HG03045 (cell line): ENCODE data around the gene NGEF.
"Not testable (repeated sequence)": the region's sequence is repeated elsewhere in the genome, so short reads cannot be mapped to it uniquely, and the experiment has no call there.

Experiments used
- ATAC-seq: cut with Tn5 transposase; IDR thresholded peaks from one replicate; pipeline ENCODE4 v1.9.1; 2021; ENCODE audit warnings: mild to moderate bottlenecking, moderate library complexity; ENCODE audit not compliant: unreplicated experiment

The NGEF gene

DNA sequence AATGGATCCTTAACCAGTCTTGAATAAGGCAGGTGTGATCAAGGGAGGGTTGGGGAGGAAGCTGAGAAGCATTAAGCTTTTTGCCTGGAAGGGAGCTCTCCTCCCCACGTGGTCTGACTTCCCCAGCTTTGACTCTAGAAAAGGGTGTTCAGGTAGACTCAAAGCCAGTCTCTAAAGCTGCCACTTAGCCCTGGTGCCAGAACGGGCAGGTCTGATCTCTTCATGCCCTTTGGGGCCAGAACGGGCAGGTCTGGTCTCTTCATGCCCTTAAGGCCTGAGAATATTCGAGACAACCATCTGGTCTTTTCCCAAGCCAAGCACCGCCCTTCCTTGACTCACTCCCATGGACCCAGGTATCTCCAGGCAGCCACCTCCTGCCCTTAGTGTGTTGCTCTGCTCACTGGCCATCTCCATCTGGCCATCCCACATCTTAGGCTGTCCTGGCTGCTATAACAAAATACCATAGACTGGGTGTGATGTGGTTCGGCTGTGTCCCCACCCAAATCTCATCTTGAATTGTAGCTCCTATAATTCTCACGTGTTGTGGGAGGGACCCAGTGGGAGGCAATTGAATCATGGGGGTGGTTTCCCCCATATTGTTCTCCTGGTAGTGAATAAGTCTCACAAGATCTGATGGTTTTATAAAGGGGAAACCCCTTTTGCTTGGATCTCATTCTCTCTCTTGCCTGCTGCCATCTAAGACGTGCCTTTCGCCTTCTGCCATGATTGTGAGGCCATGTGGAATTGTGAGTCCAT is 83.6 kb downstream of the NGEF start:
- ATAC-seq, result no peak

DNA sequence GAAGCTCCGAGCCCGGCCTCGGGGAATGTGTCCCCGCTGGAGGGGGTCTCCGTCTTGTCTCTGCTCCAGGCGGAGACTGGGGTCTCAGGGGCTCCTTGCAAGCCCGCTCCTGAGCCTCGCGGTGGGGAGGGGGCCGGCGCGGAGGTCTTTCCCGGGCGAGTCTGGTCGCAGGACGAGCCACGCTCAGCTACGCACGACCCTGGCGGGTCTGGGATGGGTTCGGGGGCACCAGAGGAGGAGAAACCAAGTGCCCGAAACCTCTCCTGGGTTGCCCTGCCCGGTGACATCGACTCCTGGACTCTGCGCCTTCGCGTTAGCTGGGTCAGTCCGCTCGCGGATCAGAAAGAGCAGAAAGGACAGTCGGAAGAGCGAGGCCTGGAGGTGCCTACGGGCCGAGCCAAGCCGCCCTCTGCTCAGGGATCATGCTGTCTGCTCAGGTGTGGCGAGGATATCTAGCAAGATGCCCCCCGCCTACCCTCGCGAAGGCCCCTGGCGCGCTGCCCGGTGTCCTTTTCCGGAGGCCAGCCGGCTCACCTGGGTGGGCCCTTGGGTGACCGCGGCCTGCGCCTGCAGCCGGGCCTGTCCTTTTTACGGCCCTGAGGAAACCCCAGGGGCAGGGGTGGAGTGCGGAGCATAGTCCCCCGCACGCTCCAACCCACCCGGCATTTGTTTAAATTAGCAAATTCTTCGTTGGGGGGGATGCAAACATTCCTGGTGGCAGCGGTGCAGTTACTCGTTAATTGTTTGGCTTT is 84.3 kb downstream of the NGEF start:
- no peak for ATAC-seq

DNA sequence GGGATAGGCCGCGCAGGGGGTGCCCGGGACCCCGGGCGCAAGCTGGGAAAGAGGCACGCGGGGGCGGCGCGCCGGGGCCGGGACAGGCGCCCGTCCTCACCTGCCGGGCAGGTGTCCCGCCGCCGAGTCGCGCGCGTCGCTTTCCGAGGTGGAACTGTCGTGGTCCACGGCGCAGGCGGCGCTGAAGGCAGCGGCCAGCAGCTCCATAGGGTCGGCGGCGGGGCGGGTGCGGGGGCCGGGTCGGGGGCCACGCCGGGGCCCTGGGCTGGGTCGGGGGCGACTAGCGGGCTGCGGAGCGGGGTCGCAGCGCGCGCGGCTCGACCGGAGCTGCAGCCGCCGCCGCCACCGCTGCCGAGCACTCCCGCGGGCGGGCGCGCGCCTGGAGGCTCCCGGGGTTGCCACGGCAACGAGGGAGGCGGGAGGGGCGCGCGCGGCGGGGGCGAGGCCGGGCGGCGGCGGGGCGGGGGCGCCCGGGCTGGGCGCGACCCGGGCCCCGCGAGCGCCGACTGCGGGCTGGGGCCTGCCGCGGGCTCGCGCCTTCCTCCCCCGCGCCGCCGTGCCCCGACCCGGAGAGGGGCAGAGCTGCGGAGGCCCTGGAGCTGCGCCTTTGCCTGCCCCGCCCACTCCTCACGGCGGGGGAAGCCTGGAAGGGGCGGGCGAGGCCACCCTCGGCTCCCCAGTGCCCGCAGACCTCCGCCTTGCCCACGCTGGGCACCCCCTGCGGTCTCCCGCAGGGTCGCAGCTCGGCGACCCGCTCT is 85.1 kb downstream of the NGEF start:
- ATAC-seq, result no peak

DNA sequence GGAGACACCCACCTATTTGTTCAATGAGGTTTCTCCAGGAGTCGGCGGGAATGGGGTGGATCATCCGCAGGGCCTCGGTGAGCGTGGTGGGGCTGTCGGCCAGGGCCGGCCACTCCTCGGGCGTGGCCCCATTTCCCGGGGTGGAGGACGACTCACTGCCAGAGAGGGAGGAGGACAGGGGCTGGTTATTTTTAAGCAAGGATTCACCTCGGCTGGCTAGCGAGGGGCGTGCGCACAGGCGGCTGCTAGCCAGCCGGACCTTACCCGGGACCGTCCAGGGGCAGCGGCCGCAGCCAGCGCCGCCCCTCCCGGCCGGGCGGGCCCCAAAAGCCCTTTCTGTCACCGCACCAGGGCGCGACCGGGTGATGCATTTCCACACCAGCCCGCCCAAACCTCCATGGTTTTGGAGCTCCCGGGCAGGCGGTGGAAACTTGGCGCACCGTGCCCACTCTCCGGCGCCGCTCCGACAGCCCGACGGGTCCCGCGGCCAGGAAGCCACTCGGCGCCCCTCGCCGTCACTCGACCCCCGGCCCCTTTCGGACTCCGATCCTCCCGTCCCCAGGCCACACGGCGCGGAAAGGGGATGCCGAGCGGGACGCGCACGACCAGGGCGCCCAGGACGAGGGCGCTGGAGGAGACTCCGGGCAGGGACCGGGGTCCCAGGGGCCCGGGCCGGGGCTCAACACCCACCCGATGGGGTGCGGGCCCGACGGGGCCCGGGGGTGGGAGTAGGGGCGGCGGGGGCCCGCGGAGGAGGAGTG is 85.8 kb downstream of the NGEF start:
- ATAC-seq, result no peak

DNA sequence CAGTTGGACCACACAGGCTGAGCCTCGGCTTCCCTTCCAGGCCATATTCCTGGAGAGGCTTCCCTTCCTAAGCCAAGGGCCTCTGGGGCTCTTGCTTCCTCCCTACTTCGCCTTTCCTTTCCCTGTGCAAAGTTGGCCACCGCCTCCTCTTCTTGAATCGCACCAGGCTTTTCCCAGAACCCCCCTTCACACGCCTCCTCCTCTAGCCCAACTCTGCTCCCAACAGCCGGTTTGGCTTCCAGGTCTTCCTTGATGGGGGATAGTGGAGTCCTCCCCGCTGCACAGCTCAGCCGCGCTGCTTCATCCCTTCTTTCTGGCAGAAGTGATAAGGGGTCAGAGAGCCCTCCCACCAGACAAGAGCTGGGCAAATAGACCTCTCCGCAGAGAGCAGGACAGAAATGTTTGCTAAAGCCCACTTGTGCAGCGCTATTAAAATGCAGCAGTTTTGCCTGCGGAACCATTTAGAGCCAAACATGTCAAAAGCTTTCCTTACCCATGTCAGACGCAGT is 86.6 kb downstream of the NGEF start:
- ATAC-seq, result no peak

DNA sequence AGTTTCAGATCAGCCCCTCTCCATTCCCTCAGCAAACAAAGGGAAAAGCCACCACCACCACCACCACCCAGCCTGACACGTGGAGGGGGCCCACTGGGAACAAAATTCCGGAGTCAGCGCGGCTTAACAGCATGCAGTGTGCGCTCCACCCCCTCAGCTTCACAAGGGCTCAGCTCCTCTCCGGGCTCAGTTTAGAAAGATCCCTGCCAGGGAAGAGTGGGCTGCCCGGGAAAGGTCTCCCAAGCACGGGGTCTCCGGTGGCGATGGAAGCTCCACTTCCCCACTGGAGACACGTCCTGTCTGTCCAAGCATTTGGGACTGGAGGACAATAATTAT is 87.3 kb downstream of the NGEF start:
- ATAC-seq, result no peak

DNA sequence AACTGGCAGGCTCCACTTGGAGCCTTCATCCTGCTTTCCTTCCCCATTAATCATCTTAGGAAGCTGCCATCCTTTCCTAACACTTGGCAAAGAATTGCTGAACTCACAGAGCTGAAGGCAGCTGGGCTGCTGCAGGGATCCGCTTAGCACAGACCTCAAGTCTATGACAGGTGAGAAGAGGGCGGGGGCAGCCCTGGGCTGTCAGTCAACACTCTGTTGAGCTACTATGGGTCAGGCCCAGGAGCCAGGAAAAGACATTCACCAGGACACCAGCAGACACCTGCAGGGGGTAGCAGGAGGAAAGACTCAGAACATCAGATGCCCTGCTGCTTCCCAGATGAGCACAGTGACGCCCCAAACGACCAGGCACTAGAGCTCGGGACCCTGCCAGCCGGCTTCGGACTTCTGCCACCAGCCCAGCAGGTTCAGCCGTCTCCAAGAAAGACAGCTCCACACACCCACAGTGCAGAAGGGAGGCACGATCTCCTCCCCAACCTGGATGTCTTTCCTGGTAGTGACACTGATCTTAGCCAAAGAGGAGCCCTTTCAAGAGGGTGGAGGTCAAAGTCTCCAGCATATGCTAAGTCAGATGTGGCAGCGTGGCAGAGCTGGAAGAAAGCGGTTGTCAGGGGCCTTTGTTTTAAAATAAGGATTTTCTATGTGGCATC is 87.8 kb downstream of the NGEF start:
- ATAC-seq, result no peak

DNA sequence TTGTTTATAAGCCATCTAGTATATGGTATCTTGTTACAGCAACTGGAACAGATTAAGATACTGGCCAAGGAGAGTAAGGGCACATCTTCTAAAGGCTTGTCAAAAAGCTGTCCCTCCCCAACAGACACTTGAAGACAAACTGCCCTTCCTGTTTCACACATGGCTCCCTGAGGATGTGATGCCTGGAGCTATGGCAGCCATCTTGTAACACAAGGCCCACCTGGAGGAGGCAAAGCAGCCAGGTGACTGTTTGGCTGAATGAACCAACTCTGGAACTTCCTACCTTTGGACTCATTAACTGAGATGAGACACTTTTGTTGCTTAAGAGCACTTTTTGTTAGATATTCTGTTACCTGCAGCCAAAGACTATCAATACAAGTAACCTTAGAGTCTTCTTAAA is 88.6 kb downstream of the NGEF start:
- ATAC-seq, result no peak

DNA sequence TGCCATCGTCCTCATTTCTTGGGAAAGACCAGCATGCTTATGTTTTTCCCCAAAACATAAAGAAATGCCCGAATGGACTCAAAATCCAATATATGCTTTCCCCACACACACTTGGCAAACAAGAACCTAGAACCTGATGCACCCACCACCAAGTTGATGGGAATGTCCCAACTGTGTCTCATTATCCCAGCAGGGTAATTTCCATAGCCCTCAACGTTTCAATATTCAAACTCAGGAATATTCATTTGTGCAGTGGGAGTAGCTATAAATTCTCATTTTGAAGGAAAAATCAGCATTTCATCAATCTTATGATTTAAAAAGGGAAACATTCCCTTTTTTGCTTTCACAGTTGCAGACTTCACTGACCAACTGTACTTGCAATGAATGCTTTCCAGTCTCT is 92.3 kb downstream of the NGEF start:
- ATAC-seq, result no peak

DNA sequence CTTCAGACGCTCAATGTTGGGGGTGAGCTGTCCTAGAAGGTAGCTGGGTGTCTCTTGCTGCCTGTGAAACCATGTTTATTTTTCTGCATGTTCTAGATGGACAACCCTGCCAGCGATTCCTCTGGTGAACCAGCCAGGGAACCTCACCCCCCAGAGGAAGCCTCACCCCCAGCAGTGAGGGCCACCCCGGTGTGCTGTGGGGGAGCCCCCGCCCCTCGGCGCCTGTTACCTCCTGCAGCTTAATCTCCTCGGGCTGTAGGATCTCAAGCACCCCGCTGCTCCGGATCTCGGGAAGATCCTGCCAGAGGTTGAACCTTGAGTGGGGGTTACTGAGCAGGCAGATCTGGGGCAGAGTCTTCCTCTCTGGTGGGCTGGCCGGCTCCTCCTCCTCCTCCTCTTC is 93.0 kb downstream of the NGEF start:
- no peak for ATAC-seq

DNA sequence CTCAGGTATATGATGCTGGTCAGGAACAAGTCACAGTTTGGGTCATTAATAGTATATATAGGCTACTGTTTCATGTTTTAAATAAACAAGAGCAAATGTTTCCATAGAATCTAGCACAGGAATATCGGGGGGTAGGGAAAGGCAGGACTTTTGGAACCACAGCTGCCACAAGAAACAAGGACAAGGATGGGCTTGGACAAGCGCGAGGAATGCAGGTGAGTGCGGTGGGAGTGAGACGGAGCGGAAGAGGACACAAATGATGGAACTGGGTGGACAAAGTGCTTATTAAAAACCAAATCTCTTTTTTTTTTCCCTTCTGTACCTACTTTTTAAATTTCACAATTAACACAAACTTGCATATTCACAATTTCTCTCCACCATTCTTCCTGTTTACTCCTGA is 93.9 kb downstream of the NGEF start:
- no peak for ATAC-seq

DNA sequence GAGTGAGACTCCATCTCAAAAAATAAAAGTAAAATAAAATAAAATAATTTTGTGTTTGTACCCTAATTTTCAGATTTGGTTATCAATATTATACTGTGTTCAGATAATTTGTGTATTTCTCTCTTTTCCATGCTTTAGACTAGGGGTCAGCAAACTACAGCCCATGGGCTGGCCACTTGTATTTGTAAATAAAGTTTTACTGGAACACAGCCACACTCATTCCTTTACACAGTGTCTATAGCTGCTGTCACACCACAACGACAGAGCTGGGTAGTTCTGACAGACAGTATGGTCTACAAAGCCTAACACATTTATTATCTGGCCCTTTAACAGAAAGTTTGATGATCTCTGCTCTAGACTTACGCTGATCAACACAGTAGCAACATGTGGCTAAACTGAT is 99.2 kb downstream of the NGEF start:
- no peak for ATAC-seq

DNA sequence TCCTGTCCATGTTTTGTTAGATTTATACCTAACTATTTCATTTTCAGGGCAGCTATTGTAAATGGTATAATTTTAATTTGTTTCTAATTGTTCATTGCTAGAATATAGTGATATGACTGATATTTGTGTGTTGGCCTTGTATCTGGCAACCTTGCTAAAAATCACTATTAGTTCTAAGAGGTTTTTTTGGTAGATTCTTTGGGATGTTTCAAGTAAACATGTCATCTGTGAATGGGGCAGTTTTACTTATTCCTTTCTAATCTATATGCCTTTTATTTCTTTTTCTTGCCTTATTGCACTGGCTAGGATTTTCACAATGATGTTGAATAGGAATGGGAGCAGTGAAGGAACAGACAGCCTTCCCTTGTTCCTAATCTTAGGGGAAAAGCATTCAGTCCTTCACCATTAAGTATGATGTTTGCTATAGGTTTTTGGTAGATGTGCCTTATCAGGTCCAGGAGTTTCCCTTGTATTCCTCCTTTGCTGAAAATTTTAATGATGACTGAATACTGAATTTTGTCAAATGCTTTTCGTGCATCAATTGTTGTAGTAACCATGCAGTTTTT is 101.3 kb downstream of the NGEF start:
- no peak for ATAC-seq

DNA sequence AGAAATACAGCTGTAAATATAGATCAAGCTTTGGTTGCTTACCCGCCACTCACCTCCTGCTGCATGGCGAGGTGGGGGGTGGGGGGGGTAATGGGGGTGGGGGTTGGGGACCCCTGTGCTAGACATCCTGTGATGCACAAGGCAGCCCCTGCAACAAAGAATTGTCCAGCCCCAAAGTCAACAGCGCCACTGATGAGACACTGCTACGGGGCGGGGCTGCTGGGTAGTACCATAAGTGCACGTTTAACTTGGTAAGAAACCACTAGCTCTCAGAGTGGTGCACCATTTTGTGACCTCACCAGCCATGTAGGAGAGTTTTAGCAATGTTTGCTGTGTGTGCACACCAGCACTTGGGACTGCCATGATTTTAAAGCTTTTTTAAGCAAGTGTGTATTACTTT is 102.7 kb downstream of the NGEF start:
- no peak for ATAC-seq

DNA sequence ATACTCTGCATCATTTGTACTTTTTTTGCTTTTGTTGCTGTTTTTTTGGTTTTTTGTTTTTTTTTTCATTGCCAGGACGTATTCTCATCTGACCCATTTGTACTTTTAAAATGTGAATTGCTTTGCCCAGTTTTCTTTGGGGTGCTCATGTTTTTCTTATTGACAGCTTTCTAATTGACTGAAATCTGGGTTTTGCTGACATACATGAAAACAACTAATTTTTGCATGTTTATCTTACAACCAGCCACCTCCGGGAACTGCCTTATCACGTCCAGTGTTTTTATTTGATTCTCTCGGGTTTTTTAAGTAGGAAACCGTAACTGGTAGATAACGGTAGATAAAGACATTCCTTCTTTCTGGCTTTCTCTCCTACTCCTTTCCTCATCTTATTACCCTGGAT is 104.4 kb downstream of the NGEF start:
- ATAC-seq, result no peak

DNA sequence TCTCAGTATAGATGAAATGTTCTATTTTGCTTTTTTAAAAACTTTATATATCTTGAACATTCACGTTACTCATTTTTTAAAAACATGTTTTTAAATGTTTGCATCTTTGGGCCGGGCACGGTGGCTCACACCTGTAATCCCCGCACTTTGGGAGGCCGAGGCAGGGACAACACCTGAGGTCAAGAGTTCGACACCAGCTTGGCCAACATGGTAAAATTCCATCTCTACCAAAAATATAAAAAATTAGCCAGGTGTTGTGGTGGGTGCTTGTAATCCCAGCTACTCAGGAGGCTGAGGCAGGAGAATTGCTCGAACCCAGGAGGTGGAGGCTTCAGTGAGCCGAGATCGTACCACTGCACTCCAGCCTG is 105.4 kb downstream of the NGEF start:
- ATAC-seq, result not testable (repeated sequence)

DNA sequence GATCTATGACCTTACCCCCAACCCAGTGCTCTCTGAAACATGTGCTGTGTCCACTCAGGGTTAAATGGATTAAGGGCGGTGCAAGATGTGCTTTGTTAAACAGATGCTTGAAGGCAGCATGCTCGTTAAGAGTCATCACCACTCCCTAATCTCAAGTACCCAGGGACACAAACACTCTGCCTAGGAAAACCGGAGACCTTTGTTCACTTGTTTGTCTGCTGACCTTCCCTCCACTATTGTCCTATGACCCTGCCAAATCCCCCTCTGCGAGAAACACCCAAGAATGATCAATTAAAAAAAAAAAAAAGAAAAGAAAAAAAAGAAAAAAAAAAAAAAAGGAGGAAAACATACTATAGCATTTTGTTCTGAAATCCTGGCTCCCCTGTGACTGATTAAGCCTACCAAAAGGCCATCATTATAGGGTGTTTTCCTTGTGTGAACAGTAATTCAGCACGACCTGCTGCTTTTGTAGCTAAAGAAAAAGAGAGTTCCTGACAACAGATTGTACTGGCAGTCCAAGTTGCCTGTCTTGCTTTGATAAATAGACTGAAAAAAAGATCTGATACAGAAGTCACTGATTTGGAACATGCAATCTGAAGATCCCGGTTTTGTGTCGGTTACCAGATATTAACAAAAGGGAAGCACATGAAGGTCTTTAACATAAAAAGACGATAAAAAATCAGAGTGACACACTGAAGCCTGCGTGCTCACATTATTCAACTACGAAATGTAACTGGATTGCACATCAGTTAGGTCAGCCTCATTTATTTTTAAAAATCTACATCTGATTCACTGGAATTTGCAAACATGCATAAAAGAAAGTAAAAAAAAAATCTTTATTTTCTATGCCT is 106.0 kb downstream of the NGEF start:
- not testable (repeated sequence) for ATAC-seq

DNA sequence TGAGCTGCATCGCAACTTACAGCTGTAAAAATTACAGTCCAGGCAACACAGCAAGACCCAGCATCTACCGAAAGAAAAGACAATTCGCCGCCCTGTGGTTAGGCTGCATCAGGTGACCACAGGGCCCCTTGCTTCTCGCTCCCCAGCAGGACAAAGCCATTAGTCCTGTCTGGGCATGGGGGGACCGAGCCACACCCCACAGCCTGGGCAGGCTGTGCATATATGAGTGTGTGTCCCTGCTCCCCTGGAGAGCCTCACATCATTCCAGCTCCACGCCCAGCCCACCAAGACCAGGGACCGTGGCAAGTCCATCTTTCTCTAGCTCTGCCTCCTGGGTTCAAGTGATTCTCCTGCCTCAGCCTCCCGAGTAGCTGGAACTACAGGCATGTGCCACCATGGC is 109.1 kb downstream of the NGEF start:
- no peak for ATAC-seq
